ENCODE results near the gene NACA. TPM values are rescaled to one million over a fixed set of nuclear protein-coding genes. Genes with fewer than 3 reads are reported as not detected.

NACA gene
- total RNA-seq, 2 donors from 2014 or later: 509 to 657 TPM

GRCh38 chr12:56720731-56721151, 4.4 kb downstream of the NACA start:
- Histone ChIP-seq H3K4me1 (ENCODE audit: control insufficient read depth in 1 of 2, low read depth in 2 of 2) (peaks cover 41 to 54% of the 10 kb centered on the region in 2 donors), H3K4me3 (no peak overlapping the region), H3K27me3 (replicated peaks; ENCODE audit: insufficient read depth) (no peaks in the 10 kb centered on the region), H3K9me3 (no peaks in the 10 kb centered on the region), H3K36me3 (peaks cover 17% of the 10 kb centered on the region), H3K27ac (no peak overlapping the region)
- TF ChIP-seq CTCF (IDR thresholded peaks at IDR 0.05): no peak
- DNase-seq (ENCODE audit: low spot score): no peak
- no peak for ATAC-seq (ENCODE audit: insufficient number of reproducible peaks, low FRiP score, low read depth)

GRCh38 chr12:56719056-56719455, 6.0 kb downstream of the NACA start:
- TF ChIP-seq CTCF (IDR thresholded peaks at IDR 0.05): no peak
- Histone ChIP-seq H3K9me3 (no peaks in the 10 kb centered on the region), H3K27ac (no peak overlapping the region), H3K4me3 (no peak overlapping the region), H3K36me3 (peaks cover 30% of the 10 kb centered on the region), H3K27me3 (replicated peaks; ENCODE audit: insufficient read depth) (no peaks in the 10 kb centered on the region), H3K4me1 (ENCODE audit: control insufficient read depth in 1 of 2, low read depth in 2 of 2) (peaks cover 44 to 51% of the 10 kb centered on the region in 2 donors)
- DNase-seq (ENCODE audit: low spot score) (no peak), ATAC-seq (ENCODE audit: insufficient number of reproducible peaks, low FRiP score, low read depth) (no peak)

- Histone ChIP-seq H3K4me1 (ENCODE audit: control insufficient read depth in 1 of 2, low read depth in 2 of 2) (peaks cover 41 to 47% of the 10 kb centered on the region in 2 donors), H3K27me3 (replicated peaks; ENCODE audit: insufficient read depth) (no peaks in the 10 kb centered on the region), H3K4me3 (no peak overlapping the region), H3K36me3 (peaks cover 35% of the 10 kb centered on the region), H3K9me3 (no peaks in the 10 kb centered on the region), H3K27ac (no peak overlapping the region)
- DNase-seq (ENCODE audit: low spot score) (no peak), ATAC-seq (ENCODE audit: insufficient number of reproducible peaks, low FRiP score, low read depth) (no peak)
- no peak for TF ChIP-seq CTCF (IDR thresholded peaks at IDR 0.05)
These were observed 6.5 kb downstream of the NACA start for GRCh38 chr12:56718636-56719035.

- no peak for TF ChIP-seq CTCF (IDR thresholded peaks at IDR 0.05)
- peaks cover 37 to 42% of the 10 kb centered on the region in 2 donors for H3K4me1 ChIP-seq (ENCODE audit: control insufficient read depth in 1 of 2, low read depth in 2 of 2)
- no peaks in the 10 kb centered on the region for H3K9me3 ChIP-seq
- peaks cover 39% of the 10 kb centered on the region for H3K36me3 ChIP-seq
- H3K4me3 ChIP-seq: no peak overlapping the region
- DNase-seq (ENCODE audit: low spot score) (no peak), ATAC-seq (ENCODE audit: insufficient number of reproducible peaks, low FRiP score, low read depth) (no peak)
- no peak overlapping the region for H3K27ac ChIP-seq
- H3K27me3 ChIP-seq (replicated peaks; ENCODE audit: insufficient read depth): no peaks in the 10 kb centered on the region
These were observed 7.0 kb downstream of the NACA start for GRCh38 chr12:56718149-56718548.

- Histone ChIP-seq H3K27ac (no peak overlapping the region), H3K4me1 (ENCODE audit: control insufficient read depth in 1 of 2, low read depth in 2 of 2) (peaks cover 28 to 33% of the 10 kb centered on the region in 2 donors), H3K27me3 (replicated peaks; ENCODE audit: insufficient read depth) (no peaks in the 10 kb centered on the region), H3K4me3 (no peak overlapping the region), H3K36me3 (peaks cover 48% of the 10 kb centered on the region), H3K9me3 (no peaks in the 10 kb centered on the region)
- no peak for TF ChIP-seq CTCF (IDR thresholded peaks at IDR 0.05)
- no peak for DNase-seq (ENCODE audit: low spot score)
- ATAC-seq (ENCODE audit: insufficient number of reproducible peaks, low FRiP score, low read depth): no peak
These were observed 7.9 kb downstream of the NACA start for GRCh38 chr12:56716933-56717880.

Measured in thoracic aorta (tissue), 2 donors.